ENCODE data around the gene PSG1.

Gene PSG1

DNA sequence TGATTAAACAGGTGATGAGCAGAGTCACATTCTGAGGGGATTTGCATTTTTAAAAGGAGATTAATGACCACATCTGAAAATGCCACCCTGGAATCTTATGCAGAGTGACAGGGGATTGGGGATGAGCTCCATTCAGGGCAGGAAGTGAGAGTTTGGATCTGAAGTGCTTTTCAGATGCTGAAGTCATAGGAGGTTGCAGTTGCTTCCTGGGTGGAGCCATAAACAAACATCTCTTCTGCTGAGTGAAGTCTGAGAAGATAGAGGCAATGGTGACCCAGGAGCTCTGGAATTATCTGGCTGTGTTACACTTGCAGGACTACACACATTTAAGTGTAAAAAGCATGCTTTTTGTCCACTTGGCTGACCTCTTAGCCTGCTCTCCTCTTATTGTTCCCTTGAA lies 62.6 kb downstream of the PSG1 start:
- FAIRE-seq, result no peak
